SK-N-MC (cell line): ENCODE results near the gene TPRX2.
"Not testable (repeated sequence)": the region's sequence is repeated elsewhere in the genome, so short reads cannot be mapped to it uniquely, and the experiment has no call there.

Experiments used
- DNase-seq: peaks from one replicate; pipeline ENCODE4 v3.0.0-alpha.2; 2011; ENCODE audit warnings: low read depth, low spot score
- H3K27ac ChIP-seq: fragments of 200-600 bp; sonication (generic); 2 replicates; pipeline ENCODE4 v1.5.1; 2016; ENCODE audit warnings: mixed run types
- H3K36me3 ChIP-seq: fragments of 200-600 bp; sonication (generic); 2 replicates; pipeline ENCODE4 v1.6.1; 2017; ENCODE audit warnings: antibody characterized with exemption, low read length, mixed read lengths; ENCODE audit not compliant: insufficient read depth
- H3K4me3 ChIP-seq: fragments of 200-600 bp; sonication (generic); 2 replicates; pipeline ENCODE4 v1.5.1; 2016
- H3K9ac ChIP-seq: fragments of 200-600 bp; sonication (generic); 2 replicates; pipeline ENCODE4 v1.8.0; 2017; ENCODE audit warnings: mixed run types, mixed read lengths; ENCODE audit not compliant: insufficient read length
- H3K9me3 ChIP-seq: fragments of 200-600 bp; sonication (generic); 2 replicates; pipeline ENCODE4 v1.6.1; 2017; ENCODE audit warnings: low read depth, mild to moderate bottlenecking, antibody characterized with exemption, low read length, moderate library complexity, mixed read lengths
- EZH2 ChIP-seq: fragments of 200-600 bp; sonication (generic); IDR thresholded peaks from one replicate; pipeline ENCODE4 v1.6.1; 2017; ENCODE audit warnings: antibody characterized with exemption
- FOXP2 ChIP-seq: optimal IDR thresholded peaks from 2 replicates; pipeline ENCODE3; 2011; ENCODE audit warnings: mild to moderate bottlenecking, moderate library complexity; ENCODE audit not compliant: insufficient read depth; ENCODE audit errors: extremely low read length, control extremely low read depth
- POLR2AphosphoS5 ChIP-seq: IDR thresholded peaks from 2 replicates; pipeline ENCODE4 v1.6.1; 2012; ENCODE audit warnings: mild to moderate bottlenecking, low read depth, low read length, borderline replicate concordance

Gene TPRX2

DNA sequence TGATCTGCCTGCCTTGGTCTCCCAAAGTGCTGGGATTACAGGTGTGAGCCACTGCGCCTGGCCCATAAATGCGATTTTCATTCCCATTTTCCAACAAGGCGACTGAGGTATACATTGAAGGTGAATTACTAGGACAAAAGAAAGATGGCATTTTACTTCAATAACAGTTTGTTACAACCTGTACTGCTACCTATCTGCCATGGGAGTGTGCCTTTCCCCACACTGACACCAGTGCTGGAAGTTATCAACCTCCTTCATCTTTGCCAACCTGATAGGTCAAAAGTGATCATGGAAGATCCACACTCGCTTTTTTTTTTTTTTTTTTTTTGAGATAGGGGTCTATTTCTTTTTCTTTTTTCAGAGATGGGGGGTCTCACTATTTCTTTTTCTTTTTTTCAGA lies 26.3 kb upstream of the TPRX2 start:
- Histone ChIP-seq H3K4me3 (no peak overlapping the region), H3K27ac (no peak overlapping the region), H3K9ac (no peak overlapping the region), H3K9me3 (no peaks in the 10 kb centered on the region), H3K36me3 (no peaks in the 10 kb centered on the region)
- TF ChIP-seq POLR2AphosphoS5, result no peak
- TF ChIP-seq FOXP2, result no peak
- no peak for TF ChIP-seq EZH2
- DNase-seq, result no peak

DNA sequence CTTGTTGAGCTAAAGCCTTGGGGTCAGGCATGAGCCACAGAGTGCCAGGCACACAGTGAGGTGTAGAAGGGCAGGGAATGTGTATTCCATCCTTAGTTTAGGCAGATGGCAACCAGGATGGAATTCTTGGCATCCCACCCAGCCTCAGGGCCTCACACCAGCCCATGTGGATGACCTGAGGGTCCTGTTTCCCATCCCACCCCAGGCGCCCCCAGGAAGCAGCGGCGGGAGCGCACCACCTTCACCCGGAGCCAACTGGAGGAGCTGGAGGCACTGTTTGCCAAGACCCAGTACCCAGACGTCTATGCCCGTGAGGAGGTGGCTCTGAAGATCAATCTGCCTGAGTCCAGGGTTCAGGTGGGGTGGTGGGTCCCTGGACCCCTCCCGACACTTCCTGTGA lies 23.0 kb upstream of the TPRX2 start:
- Histone ChIP-seq H3K9ac (no peak overlapping the region), H3K36me3 (no peaks in the 10 kb centered on the region), H3K27ac (no peak overlapping the region), H3K4me3 (no peak overlapping the region), H3K9me3 (no peaks in the 10 kb centered on the region)
- TF ChIP-seq FOXP2 (no peak), EZH2 (no peak), POLR2AphosphoS5 (no peak)
- DNase-seq, result no peak

DNA sequence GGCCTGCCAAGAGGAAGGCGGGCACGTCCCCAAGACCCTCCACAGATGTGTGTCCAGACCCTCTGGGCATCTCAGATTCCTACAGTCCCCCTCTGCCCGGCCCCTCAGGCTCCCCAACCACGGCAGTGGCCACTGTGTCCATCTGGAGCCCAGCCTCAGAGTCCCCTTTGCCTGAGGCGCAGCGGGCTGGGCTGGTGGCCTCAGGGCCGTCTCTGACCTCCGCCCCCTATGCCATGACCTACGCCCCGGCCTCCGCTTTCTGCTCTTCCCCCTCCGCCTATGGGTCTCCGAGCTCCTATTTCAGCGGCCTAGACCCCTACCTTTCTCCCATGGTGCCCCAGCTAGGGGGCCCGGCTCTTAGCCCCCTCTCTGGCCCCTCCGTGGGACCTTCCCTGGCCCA lies 19.6 kb upstream of the TPRX2 start:
- Histone ChIP-seq H3K9me3 (no peaks in the 10 kb centered on the region), H3K4me3 (no peak overlapping the region), H3K27ac (no peak overlapping the region), H3K9ac (no peak overlapping the region), H3K36me3 (no peaks in the 10 kb centered on the region)
- TF ChIP-seq FOXP2 (no peak), EZH2 (no peak), POLR2AphosphoS5 (no peak)
- no peak for DNase-seq

DNA sequence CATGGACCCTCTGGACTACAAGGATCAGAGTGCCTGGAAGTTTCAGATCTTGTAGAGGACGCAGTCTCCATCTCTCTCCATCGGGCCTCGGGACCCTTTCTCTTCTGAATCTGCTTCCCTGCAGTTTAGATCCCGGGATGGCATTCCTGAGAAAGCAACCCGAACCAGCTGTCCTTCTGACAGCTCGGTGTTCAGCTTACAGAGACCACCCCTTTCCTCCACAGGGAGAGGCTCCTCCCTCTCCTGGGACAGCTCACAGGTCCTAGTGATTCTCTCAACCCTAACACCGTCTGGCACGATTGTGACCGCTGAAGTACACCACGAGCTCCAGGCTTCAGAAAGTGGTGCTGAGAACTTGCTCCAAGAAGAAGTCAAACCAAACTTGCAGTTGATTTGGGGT lies 19.1 kb upstream of the TPRX2 start:
- no peak for TF ChIP-seq FOXP2
- TF ChIP-seq EZH2, result no peak
- no peak for TF ChIP-seq POLR2AphosphoS5
- no peaks in the 10 kb centered on the region for H3K36me3 ChIP-seq
- no peak overlapping the region for H3K27ac ChIP-seq
- no peak overlapping the region for H3K4me3 ChIP-seq
- H3K9ac ChIP-seq, result no peak overlapping the region
- no peaks in the 10 kb centered on the region for H3K9me3 ChIP-seq
- no peak for DNase-seq

DNA sequence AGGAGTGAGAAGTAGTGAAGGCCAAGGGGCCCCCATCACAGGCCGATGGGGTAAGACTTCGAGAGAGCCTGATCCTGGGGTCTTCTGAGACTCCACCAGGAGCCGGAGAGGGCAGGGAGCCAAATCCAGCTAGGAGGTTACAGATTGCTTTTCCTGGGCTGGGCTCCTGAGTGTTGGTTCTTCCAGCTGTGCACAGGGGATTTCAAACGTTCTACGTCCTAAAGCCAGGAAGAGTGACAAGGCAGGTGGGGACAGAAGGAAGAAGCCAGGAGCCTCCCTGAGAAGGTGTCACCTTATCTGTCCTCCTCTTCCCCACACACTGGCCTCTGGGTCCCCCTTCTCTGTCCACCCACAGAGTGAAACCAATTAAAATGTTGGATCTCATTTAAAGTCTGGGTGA lies 16.1 kb upstream of the TPRX2 start:
- no peaks in the 10 kb centered on the region for H3K36me3 ChIP-seq
- no peak overlapping the region for H3K9ac ChIP-seq
- H3K9me3 ChIP-seq, result no peaks in the 10 kb centered on the region
- no peak overlapping the region for H3K27ac ChIP-seq
- DNase-seq, result no peak
- no peak overlapping the region for H3K4me3 ChIP-seq
- TF ChIP-seq FOXP2, result no peak
- no peak for TF ChIP-seq POLR2AphosphoS5

DNA sequence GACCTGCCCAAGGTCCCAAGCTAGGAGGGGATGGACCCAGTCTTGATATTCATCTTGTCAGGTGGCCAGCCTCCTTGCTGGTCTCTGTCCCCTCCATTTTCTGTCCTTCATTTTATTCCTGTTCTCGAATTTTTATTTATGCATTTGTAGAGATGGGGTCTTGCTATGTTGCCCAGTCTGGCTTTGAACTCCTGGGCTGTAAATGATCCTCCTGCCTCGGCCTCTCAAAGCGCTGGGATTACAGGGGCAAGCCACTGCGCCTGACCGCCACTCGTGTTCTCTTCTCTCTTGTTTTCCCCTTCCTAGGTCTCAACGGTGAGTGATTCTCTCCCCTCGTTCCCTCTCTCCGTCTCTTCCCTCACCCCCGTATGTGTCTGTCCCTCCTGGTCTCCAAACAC lies 10.6 kb upstream of the TPRX2 start:
- H3K9ac ChIP-seq, result no peak overlapping the region
- no peak overlapping the region for H3K27ac ChIP-seq
- TF ChIP-seq POLR2AphosphoS5, result no peak
- TF ChIP-seq FOXP2, result no peak
- no peak for TF ChIP-seq EZH2
- H3K9me3 ChIP-seq, result no peaks in the 10 kb centered on the region
- no peak for DNase-seq
- no peaks in the 10 kb centered on the region for H3K36me3 ChIP-seq
- H3K4me3 ChIP-seq, result no peak overlapping the region

DNA sequence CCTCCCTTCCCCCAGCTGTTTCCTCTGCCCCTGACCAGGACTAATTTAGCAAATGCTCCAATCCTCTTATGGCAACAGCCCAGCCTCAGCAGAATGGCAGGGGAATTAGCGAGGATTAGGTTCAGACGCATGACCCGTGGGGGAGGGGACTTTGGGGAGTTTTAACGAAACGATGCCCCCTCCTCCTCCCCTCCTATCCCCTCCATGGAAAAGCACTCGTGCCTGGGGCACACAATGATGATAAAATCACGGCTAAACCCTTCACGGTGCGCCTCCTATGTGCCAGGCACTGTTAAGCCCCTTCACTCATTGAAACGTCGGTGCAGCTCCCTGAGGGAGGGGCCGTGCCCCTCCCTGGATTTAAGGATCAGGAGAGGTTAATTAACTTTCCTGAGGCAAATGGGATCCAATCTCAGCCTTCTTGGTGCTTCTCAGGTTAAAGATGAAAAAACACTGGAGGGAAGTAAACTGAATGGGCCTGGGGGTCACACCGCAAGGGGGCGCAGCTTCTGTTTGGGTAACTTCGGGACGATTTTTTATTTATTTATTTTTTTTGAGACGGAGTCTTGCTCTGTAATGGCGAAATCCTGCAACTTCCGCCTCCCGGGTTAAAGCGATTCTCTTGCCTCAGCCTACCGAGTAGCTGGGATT lies 10.1 kb upstream of the TPRX2 start:
- H3K9ac ChIP-seq, result no peak overlapping the region
- H3K27ac ChIP-seq, result no peak overlapping the region
- no peaks in the 10 kb centered on the region for H3K9me3 ChIP-seq
- no peak for DNase-seq
- H3K36me3 ChIP-seq, result no peaks in the 10 kb centered on the region
- no peak for TF ChIP-seq EZH2
- no peak for TF ChIP-seq FOXP2
- no peak for TF ChIP-seq POLR2AphosphoS5
- H3K4me3 ChIP-seq, result peak overlapping the region; percentile 19; the same call in 1 of the 2 replicates

DNA sequence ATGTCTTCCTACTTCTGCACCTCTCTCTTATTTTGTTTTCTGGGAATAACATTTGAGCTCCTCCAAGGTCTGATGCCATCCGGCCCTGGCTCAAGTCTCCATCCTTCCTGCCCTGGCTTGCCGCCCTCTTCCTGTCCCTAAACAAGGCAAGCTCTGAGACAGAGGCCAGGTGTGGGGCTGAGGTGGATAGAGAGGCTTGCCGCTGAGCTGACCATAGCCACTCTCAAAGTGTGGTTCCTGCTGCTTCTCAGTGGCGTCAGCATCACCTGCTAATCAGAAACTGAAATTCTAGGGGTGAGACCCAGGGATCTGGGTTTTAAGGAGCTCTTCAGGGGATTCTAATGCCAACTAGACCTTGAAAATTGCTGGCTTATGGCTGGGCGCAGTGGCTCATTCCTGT lies 6.0 kb upstream of the TPRX2 start:
- DNase-seq, result no peak

DNA sequence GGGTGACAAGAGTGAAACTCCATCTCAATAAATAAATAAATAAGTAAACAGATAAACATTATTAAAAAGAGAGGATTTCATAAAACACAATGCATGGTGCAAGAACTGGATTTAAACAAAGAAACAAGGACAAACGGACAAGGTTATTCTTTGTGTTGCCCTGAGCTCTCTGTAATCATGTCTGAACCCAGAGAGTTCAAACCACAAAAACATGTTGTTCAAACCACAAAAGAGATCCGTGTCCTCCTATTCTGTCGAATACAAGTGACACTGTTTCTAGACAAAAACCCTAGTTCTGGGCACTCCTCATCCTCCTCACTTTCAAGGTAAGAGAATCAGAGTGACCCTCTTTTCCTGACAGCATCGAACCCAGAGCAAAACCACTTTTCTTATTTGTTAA lies 4.6 kb upstream of the TPRX2 start:
- DNase-seq, result no peak
- no peak overlapping the region for H3K9ac ChIP-seq
- TF ChIP-seq FOXP2 (no peak), POLR2AphosphoS5 (no peak), EZH2 (no peak)

More for the DNA sequence above, 6.0 kb upstream of the TPRX2 start:
- Histone ChIP-seq H3K36me3 (no peaks in the 10 kb centered on the region), H3K27ac (no peak overlapping the region), H3K9ac (no peak overlapping the region), H3K9me3 (no peaks in the 10 kb centered on the region), H3K4me3 (no peak overlapping the region)
- TF ChIP-seq FOXP2 (no peak), EZH2 (no peak), POLR2AphosphoS5 (no peak)

DNA sequence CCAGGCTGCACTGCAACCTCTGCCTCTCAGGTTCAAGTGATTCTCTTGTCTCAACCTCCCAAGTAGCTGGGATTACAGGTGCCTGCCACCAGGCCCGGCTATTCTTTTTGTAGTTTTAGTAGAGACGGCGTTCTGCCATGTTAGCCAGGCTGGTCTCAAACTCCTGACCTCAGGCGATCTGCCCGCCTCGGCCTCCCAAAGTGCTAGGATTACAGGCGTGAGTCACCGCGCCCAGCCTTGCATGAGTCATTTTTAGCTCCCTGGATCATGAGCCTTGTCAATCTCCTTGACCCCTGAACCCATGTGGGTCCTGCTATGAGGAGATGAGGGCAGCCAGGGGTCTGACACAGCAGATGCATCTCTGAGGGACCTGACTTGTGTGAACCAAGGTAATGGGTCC lies 804 bp upstream of the TPRX2 start:
- not testable (repeated sequence) for DNase-seq, H3K36me3 ChIP-seq, H3K9me3 ChIP-seq, H3K9ac ChIP-seq, H3K4me3 ChIP-seq, H3K27ac ChIP-seq

More for the DNA sequence above, 4.6 kb upstream of the TPRX2 start:
- Histone ChIP-seq H3K9me3 (no peaks in the 10 kb centered on the region), H3K36me3 (no peaks in the 10 kb centered on the region), H3K4me3 (no peak overlapping the region), H3K27ac (no peak overlapping the region)

DNA sequence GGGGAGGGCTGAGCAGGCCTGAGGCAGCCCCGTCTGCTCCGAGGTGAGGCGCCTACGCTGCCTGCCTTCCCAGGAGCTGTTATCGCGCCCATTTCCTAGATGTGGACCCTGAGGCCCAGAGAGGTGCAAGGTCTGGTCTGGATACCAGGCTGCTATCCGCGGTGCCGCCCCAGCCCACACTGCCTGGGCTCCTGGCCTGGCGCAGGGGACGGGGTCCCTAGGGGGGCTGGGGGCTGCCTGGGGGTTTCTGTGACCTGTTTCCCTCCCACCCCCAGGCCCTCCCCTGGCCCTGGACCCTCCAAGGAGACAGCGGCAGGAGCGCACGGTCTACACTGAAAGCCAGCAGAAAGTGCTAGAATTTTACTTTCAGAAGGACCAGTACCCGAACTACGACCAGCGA lies 803 bp downstream of the TPRX2 start:
- not testable (repeated sequence) for H3K9me3 ChIP-seq, H3K4me3 ChIP-seq, DNase-seq, H3K9ac ChIP-seq, H3K27ac ChIP-seq, H3K36me3 ChIP-seq
